ENCODE results near the gene ZSCAN20. TPM values are rescaled to one million over a fixed set of nuclear protein-coding genes. Genes with fewer than 3 reads are reported as not detected.

The ZSCAN20 gene
- total and polyA plus RNA-seq, 2 experiments from 2014 or later, result 0.91 to 4.9 TPM

DNA sequence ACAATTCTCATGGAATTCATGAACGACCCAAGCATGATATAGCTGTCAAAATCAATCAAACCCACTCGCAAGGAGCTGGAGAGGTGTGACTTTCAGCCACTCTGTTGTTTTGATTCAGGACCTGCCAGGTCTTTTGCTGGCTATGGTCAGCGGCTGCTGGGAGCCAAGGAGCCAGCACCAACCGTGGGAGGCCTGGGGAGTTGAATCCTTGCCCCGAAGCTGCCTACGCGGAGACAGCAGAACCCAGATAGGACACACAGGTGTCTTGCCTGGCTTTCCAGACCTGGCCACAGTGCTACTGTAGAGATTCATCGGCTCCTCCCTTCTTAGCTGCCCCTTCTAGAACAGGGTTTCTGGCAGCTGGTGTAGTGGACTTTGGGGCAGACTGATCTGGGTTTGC lies 42.7 kb downstream of the ZSCAN20 start:
- Histone ChIP-seq H3K36me3 (ENCODE audit: insufficient read depth) (no peaks in the 10 kb centered on the region; the same call in 1 of the 2 replicates), H3K4me2 (no peak overlapping the region), H3K79me2 (replicated peaks; ENCODE audit: insufficient read depth) (no peaks in the 10 kb centered on the region), H4K20me1 (replicated peaks; ENCODE audit: insufficient read depth) (no peaks in the 10 kb centered on the region), H3K4me1 (ENCODE audit: insufficient read depth) (no peaks in the 10 kb centered on the region), H2AFZ (no peak overlapping the region), H3K27ac (ENCODE audit: low read depth) (no peak overlapping the region), H3K4me3 (no peak overlapping the region), H3K9me2 (ENCODE audit: insufficient read depth) (no peaks in the 10 kb centered on the region), H3K27me3 (ENCODE audit: insufficient read depth) (no peaks in the 10 kb centered on the region), H3F3A (replicated peaks; ENCODE audit: low read depth) (no peaks in the 10 kb centered on the region)
- H3K27me3 Mint-ChIP-seq (ENCODE audit: insufficient read depth, low read depth, poor library complexity), result peaks cover 4% of the 10 kb centered on the region
- peaks cover 12% of the 10 kb centered on the region for H3K9me3 Mint-ChIP-seq
- no peak overlapping the region for H3K27ac Mint-ChIP-seq
- no peak for DNase-seq (ENCODE audit: low spot score)
- H3K4me1 Mint-ChIP-seq, result peaks cover 21% of the 10 kb centered on the region
- H3K36me3 Mint-ChIP-seq (ENCODE audit: low read depth), result no peaks in the 10 kb centered on the region
- no peak; the same call in 2 of the 3 replicates for ATAC-seq
- H3K4me3 Mint-ChIP-seq, result no peak overlapping the region
- no peak for TF ChIP-seq ZNF331 (CRISPR knock-in tag; IDR thresholded peaks at IDR 0.05; ENCODE audit: low read depth)
- no peak for TF ChIP-seq NANOG (IDR thresholded peaks at IDR 0.05; ENCODE audit: borderline replicate concordance)
- TF ChIP-seq, protein P1, sequence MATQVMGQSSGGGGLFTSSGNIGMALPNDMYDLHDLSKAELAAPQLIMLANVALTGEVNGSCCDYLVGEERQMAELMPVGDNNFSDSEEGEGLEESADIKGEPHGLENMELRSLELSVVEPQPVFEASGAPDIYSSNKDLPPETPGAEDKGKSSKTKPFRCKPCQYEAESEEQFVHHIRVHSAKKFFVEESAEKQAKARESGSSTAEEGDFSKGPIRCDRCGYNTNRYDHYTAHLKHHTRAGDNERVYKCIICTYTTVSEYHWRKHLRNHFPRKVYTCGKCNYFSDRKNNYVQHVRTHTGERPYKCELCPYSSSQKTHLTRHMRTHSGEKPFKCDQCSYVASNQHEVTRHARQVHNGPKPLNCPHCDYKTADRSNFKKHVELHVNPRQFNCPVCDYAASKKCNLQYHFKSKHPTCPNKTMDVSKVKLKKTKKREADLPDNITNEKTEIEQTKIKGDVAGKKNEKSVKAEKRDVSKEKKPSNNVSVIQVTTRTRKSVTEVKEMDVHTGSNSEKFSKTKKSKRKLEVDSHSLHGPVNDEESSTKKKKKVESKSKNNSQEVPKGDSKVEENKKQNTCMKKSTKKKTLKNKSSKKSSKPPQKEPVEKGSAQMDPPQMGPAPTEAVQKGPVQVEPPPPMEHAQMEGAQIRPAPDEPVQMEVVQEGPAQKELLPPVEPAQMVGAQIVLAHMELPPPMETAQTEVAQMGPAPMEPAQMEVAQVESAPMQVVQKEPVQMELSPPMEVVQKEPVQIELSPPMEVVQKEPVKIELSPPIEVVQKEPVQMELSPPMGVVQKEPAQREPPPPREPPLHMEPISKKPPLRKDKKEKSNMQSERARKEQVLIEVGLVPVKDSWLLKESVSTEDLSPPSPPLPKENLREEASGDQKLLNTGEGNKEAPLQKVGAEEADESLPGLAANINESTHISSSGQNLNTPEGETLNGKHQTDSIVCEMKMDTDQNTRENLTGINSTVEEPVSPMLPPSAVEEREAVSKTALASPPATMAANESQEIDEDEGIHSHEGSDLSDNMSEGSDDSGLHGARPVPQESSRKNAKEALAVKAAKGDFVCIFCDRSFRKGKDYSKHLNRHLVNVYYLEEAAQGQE (IDR thresholded peaks at IDR 0.05; ENCODE audit: unreplicated experiment), result no peak
- TF ChIP-seq JUNB (IDR thresholded peaks at IDR 0.05; ENCODE audit: unreplicated experiment), result no peak
- no peak for TF ChIP-seq EZH2phosphoT487 (IDR thresholded peaks at IDR 0.05; ENCODE audit: unreplicated experiment)
- no peak for TF ChIP-seq CREB1 (CRISPR knock-in tag; IDR thresholded peaks at IDR 0.05; ENCODE audit: low read depth)
- TF ChIP-seq EZH2 (IDR thresholded peaks at IDR 0.05; ENCODE audit: low read depth, unreplicated experiment), result no peak
- TF ChIP-seq ZNF114 (CRISPR knock-in tag; IDR thresholded peaks at IDR 0.05), result no peak
- TF ChIP-seq, protein P2, sequence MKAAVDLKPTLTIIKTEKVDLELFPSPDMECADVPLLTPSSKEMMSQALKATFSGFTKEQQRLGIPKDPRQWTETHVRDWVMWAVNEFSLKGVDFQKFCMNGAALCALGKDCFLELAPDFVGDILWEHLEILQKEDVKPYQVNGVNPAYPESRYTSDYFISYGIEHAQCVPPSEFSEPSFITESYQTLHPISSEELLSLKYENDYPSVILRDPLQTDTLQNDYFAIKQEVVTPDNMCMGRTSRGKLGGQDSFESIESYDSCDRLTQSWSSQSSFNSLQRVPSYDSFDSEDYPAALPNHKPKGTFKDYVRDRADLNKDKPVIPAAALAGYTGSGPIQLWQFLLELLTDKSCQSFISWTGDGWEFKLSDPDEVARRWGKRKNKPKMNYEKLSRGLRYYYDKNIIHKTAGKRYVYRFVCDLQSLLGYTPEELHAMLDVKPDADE (IDR thresholded peaks at IDR 0.05), result no peak
- TF ChIP-seq STAT1 (IDR thresholded peaks at IDR 0.05; ENCODE audit: unreplicated experiment), result no peak
- TF ChIP-seq, protein P3, sequence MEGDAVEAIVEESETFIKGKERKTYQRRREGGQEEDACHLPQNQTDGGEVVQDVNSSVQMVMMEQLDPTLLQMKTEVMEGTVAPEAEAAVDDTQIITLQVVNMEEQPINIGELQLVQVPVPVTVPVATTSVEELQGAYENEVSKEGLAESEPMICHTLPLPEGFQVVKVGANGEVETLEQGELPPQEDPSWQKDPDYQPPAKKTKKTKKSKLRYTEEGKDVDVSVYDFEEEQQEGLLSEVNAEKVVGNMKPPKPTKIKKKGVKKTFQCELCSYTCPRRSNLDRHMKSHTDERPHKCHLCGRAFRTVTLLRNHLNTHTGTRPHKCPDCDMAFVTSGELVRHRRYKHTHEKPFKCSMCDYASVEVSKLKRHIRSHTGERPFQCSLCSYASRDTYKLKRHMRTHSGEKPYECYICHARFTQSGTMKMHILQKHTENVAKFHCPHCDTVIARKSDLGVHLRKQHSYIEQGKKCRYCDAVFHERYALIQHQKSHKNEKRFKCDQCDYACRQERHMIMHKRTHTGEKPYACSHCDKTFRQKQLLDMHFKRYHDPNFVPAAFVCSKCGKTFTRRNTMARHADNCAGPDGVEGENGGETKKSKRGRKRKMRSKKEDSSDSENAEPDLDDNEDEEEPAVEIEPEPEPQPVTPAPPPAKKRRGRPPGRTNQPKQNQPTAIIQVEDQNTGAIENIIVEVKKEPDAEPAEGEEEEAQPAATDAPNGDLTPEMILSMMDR (conservative IDR thresholded peaks at IDR 0.05; ENCODE audit: low read depth in 2 of 2), result no peak

All from GM23338 (cell line).